H9 (cell line): ENCODE data around the gene CPB1. TPM values are rescaled to one million over a fixed set of nuclear protein-coding genes. Genes with fewer than 3 reads are reported as not detected.

Experiments used
- DNase-seq: peaks from one replicate; pipeline ENCODE4 v3.0.0-alpha.2; 2017
- H2AFZ ChIP-seq: one replicate; pipeline ENCODE4 v1.6.1; 2013; ENCODE audit warnings: mild to moderate bottlenecking, low read length, control low read depth, moderate library complexity
- H2AK5ac ChIP-seq: 2 replicates; pipeline ENCODE4 v1.6.1; 2013; ENCODE audit warnings: low read length, control low read depth, mixed read lengths; ENCODE audit not compliant: insufficient read length
- H2BK120ac ChIP-seq: one replicate; pipeline ENCODE4 v1.6.1; 2013; ENCODE audit warnings: low read depth, mild to moderate bottlenecking, low read length, control low read depth, inconsistent platforms; ENCODE audit not compliant: poor library complexity, severe bottlenecking
- H2BK12ac ChIP-seq: 2 replicates; pipeline ENCODE4 v1.6.1; 2013; ENCODE audit warnings: low read length, control low read depth, mixed read lengths, low read depth; ENCODE audit not compliant: insufficient read length
- H2BK15ac ChIP-seq: 2 replicates; pipeline ENCODE4 v1.6.1; 2013; ENCODE audit warnings: low read depth, low read length, control low read depth
- H2BK20ac ChIP-seq: one replicate; pipeline ENCODE4 v1.6.1; 2013; ENCODE audit warnings: low read depth, mild to moderate bottlenecking, low read length, control low read depth, inconsistent platforms; ENCODE audit not compliant: poor library complexity, severe bottlenecking
- H2BK5ac ChIP-seq: 2 replicates; pipeline ENCODE4 v1.6.1; 2013; ENCODE audit warnings: low read length, control low read depth, mixed read lengths; ENCODE audit not compliant: insufficient read length
- H3K14ac ChIP-seq: 2 replicates; pipeline ENCODE4 v1.6.1; 2013; ENCODE audit warnings: low read length, control low read depth; ENCODE audit not compliant: insufficient read depth
- H3K18ac ChIP-seq: 2 replicates; pipeline ENCODE4 v1.6.1; 2013; ENCODE audit warnings: low read depth, mild to moderate bottlenecking, mixed read lengths, low read length, control low read depth; ENCODE audit not compliant: insufficient read length
- H3K23ac ChIP-seq: 2 replicates; pipeline ENCODE4 v1.6.1; 2013; ENCODE audit warnings: low read length, control low read depth, mixed read lengths, low read depth; ENCODE audit not compliant: insufficient read length
- H3K23me2 ChIP-seq: 2 replicates; pipeline ENCODE4 v1.6.1; 2013; ENCODE audit warnings: low read depth, mild to moderate bottlenecking, mixed read lengths, low read length, control low read depth; ENCODE audit not compliant: insufficient read length, poor library complexity, severe bottlenecking
- H3K27ac ChIP-seq: 2 replicates; pipeline ENCODE4 v1.5.1; 2013; ENCODE audit warnings: low read length, control low read depth, mixed read lengths, low read depth; ENCODE audit not compliant: insufficient read length
- H3K27me3 ChIP-seq: 2 replicates; pipeline ENCODE4 v1.6.1; 2013; ENCODE audit warnings: low read length, control low read depth, inconsistent platforms; ENCODE audit not compliant: insufficient read depth
- H3K4ac ChIP-seq: 2 replicates; pipeline ENCODE4 v1.6.1; 2013; ENCODE audit warnings: low read depth, mild to moderate bottlenecking, control low read depth, inconsistent platforms, low read length, moderate library complexity
- H3K4me1 ChIP-seq: 2 replicates; pipeline ENCODE4 v1.6.1; 2013; ENCODE audit warnings: low read length, control low read depth, inconsistent platforms; ENCODE audit not compliant: insufficient read depth
- H3K4me2 ChIP-seq: 2 replicates; pipeline ENCODE4 v1.6.1; 2013; ENCODE audit warnings: low read length, control low read depth, mixed read lengths; ENCODE audit not compliant: insufficient read length, insufficient read depth
- H3K56ac ChIP-seq: 2 replicates; pipeline ENCODE4 v1.6.1; 2013; ENCODE audit warnings: low read depth, mild to moderate bottlenecking, mixed read lengths, low read length, control low read depth; ENCODE audit not compliant: insufficient read length
- H3K79me1 ChIP-seq: 2 replicates; pipeline ENCODE4 v1.6.1; 2013; ENCODE audit warnings: low read depth, mild to moderate bottlenecking, moderate library complexity, low read length, control low read depth, inconsistent platforms; ENCODE audit not compliant: insufficient read depth, poor library complexity, severe bottlenecking
- H3K79me2 ChIP-seq: 2 replicates; pipeline ENCODE4 v1.6.1; 2013; ENCODE audit warnings: low read length, control low read depth, inconsistent platforms; ENCODE audit not compliant: insufficient read depth
- H3K9ac ChIP-seq: 2 replicates; pipeline ENCODE4 v1.6.1; 2013; ENCODE audit warnings: low read length, control low read depth, mixed read lengths; ENCODE audit not compliant: insufficient read length; ENCODE audit errors: extremely low read depth
- H3K9me3 ChIP-seq: one replicate; pipeline ENCODE4 v1.6.1; 2013; ENCODE audit warnings: low read depth, low read length, inconsistent platforms; ENCODE audit not compliant: control insufficient read depth
- H3T11ph ChIP-seq: one replicate; pipeline ENCODE4 v1.6.1; 2013; ENCODE audit warnings: mild to moderate bottlenecking, low read length, control low read depth, inconsistent platforms
- H4K20me1 ChIP-seq: one replicate; pipeline ENCODE4 v1.6.1; 2013; ENCODE audit not compliant: control insufficient read depth, insufficient read length, insufficient read depth
- H4K5ac ChIP-seq: 2 replicates; pipeline ENCODE4 v1.6.1; 2013; ENCODE audit warnings: low read depth, mild to moderate bottlenecking, mixed read lengths, low read length, control low read depth; ENCODE audit not compliant: insufficient read length
- H4K8ac ChIP-seq: replicated peaks from 2 replicates; pipeline ENCODE4 v1.6.1; 2013; ENCODE audit warnings: low read length, control low read depth, mixed read lengths, low read depth; ENCODE audit not compliant: insufficient read length
- H4K91ac ChIP-seq: 2 replicates; pipeline ENCODE4 v1.6.1; 2013; ENCODE audit warnings: low read depth, mild to moderate bottlenecking, moderate library complexity, mixed read lengths, low read length, control low read depth; ENCODE audit not compliant: insufficient read length
- H3K27ac Mint-ChIP-seq, 3 experiments: 2 replicates in 2 of 3; 3 replicates in 1 of 3; pipeline ENCODE4 v1.8.0; 2020 to 2021; ENCODE audit warnings: mixed read lengths in 3 of 3, mild to moderate bottlenecking in 1 of 3, moderate library complexity in 1 of 3
- H3K27me3 Mint-ChIP-seq: 2 replicates; pipeline ENCODE4 v1.8.0; 2021; ENCODE audit warnings: low read depth, mild to moderate bottlenecking, moderate library complexity, mixed read lengths
- H3K36me3 Mint-ChIP-seq, 3 experiments: 2 replicates in 2 of 3; 3 replicates in 1 of 3; pipeline ENCODE4 v1.8.0; 2020 to 2021; ENCODE audit warnings: low read depth in 3 of 3, mixed read lengths in 3 of 3; ENCODE audit not compliant: insufficient read depth in 1 of 3
- H3K4me1 Mint-ChIP-seq, 2 experiments: 2 replicates each; pipeline ENCODE4 v1.8.0; 2020; ENCODE audit warnings: mixed read lengths in 2 of 2
- H3K4me3 Mint-ChIP-seq, 2 experiments: 2 replicates in 1 of 2; 3 replicates in 1 of 2; pipeline ENCODE4 v1.8.0; 2020 to 2021; ENCODE audit warnings: mild to moderate bottlenecking in 2 of 2, mixed read lengths in 2 of 2, moderate library complexity in 1 of 2
- H3K9me3 Mint-ChIP-seq, 2 experiments: 2 replicates in 1 of 2; 3 replicates in 1 of 2; pipeline ENCODE4 v1.8.0; 2020; ENCODE audit warnings: mild to moderate bottlenecking in 2 of 2, mixed read lengths in 2 of 2, moderate library complexity in 1 of 2
- WGBS: extraction: QIAGEN DNeasy Blood & Tissue Kit; methylation state at CpG from one replicate; pipeline ENCODE4 v1.1.7; 2013; ENCODE audit warnings: missing lambda C conversion rate, low lambda C conversion rate, mixed read lengths; ENCODE audit not compliant: insufficient read length; ENCODE audit errors: extremely low coverage; 5-methylcytosine and 5-hydroxymethylcytosine counted together
- total RNA-seq: library from RNA; stranded (reverse); gene quantifications from 2 replicates; pipeline ENCODE4 v1.2.1, GENCODE V29; 2021
- TF ChIP-seq, protein P1 (sequence below): fragments of 200-600 bp; sonication (generic); conservative IDR thresholded peaks from 3 replicates; pipeline ENCODE4 v1.8.0; 2021; ENCODE audit warnings: antibody characterized with exemption, mild to moderate bottlenecking

CPB1 gene
- total RNA-seq, 1 experiment from 2014 or later = not detected

GRCh38 chr3:148861277-148861869, 33.8 kb downstream of the CPB1 start:
- Histone ChIP-seq H3K27me3 (no peaks in the 10 kb centered on the region), H2BK20ac (no peak overlapping the region)

More at GRCh38 chr3:148861277-148861869, 33.8 kb downstream of the CPB1 start:
- Histone ChIP-seq H3K18ac (no peak overlapping the region), H2BK12ac (no peak overlapping the region), H2AFZ (no peak overlapping the region), H3K14ac (no peak overlapping the region), H3K79me1 (no peaks in the 10 kb centered on the region), H3K4me1 (no peaks in the 10 kb centered on the region), H3K27ac (no peak overlapping the region), H3K23me2 (no peaks in the 10 kb centered on the region), H3T11ph (no peak overlapping the region), H4K20me1 (no peaks in the 10 kb centered on the region), H4K5ac (no peak overlapping the region), H3K9ac (no peak overlapping the region), H3K23ac (no peak overlapping the region), H3K9me3 (no peaks in the 10 kb centered on the region), H4K91ac (no peak overlapping the region), H2BK120ac (no peak overlapping the region), H4K8ac (no peak overlapping the region), H3K4ac (no peak overlapping the region), H2AK5ac (no peak overlapping the region), H3K4me2 (no peak overlapping the region), H2BK5ac (no peak overlapping the region), H3K56ac (no peak overlapping the region), H3K79me2 (no peaks in the 10 kb centered on the region), H2BK15ac (no peak overlapping the region)
- no peak for DNase-seq
- Mint-ChIP-seq H3K36me3 (no peaks in the 10 kb centered on the region), H3K9me3 (no peaks in the 10 kb centered on the region), H3K27ac (no peak overlapping the region), H3K4me3 (no peak overlapping the region), H3K4me1 (peaks cover 3% of the 10 kb centered on the region in 2 experiments), H3K27me3 (no peaks in the 10 kb centered on the region)
- no CpG with 5 or more reads among the region's 1 CpG for WGBS
- TF ChIP-seq, protein P1, sequence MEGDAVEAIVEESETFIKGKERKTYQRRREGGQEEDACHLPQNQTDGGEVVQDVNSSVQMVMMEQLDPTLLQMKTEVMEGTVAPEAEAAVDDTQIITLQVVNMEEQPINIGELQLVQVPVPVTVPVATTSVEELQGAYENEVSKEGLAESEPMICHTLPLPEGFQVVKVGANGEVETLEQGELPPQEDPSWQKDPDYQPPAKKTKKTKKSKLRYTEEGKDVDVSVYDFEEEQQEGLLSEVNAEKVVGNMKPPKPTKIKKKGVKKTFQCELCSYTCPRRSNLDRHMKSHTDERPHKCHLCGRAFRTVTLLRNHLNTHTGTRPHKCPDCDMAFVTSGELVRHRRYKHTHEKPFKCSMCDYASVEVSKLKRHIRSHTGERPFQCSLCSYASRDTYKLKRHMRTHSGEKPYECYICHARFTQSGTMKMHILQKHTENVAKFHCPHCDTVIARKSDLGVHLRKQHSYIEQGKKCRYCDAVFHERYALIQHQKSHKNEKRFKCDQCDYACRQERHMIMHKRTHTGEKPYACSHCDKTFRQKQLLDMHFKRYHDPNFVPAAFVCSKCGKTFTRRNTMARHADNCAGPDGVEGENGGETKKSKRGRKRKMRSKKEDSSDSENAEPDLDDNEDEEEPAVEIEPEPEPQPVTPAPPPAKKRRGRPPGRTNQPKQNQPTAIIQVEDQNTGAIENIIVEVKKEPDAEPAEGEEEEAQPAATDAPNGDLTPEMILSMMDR = peak; percentile 87
